Measurements from ENCODE around the gene TASP1. TPM values are rescaled to one million over a fixed set of nuclear protein-coding genes. Genes with fewer than 3 reads are reported as not detected.

Gene TASP1
- total RNA-seq, 1 donor from 2014 or later = 10.3 TPM

DNA sequence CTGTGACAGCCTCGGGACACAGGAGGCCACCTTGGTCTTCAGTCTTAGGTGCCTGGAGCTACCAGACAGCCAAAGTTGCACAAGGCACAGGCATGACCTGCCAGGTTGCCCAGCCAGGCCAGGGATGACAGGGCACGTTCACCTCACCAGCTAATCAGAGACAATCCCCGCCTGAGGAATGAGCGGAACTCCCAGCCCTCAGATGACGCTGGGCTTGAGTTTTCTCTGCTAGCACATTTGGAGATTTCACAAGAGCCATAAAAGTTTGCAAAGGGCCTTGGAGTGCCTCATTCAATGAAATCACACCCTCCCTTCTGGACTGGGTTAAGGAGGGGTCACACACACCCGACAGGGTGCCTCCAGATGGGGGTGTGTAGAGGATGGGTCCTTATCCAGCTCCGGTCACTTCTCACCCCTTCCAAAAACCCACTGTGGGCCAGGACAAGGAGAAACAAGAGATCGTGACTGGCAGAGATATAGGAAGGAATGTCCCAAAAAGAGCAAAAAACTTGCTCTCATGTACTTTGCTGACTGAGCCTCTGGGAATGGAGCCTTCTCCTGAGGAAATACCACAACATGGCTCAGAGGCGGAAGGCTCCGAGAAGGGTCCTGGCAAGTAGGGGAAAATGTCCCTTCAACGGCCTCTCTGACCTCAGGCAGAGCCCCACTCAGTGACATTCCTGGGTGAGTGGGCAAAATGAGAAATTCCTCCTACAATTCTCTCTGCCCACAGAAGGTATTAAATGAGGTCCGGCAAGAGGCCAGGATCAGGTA, 296.1 kb downstream of the TASP1 start:
- Mint-ChIP-seq H3K4me3 (ENCODE audit: unreplicated experiment) (no peak overlapping the region), H3K9me3 (ENCODE audit: unreplicated experiment) (peaks cover 2% of the 10 kb centered on the region), H3K4me1 (ENCODE audit: low read depth, unreplicated experiment) (peaks cover 10% of the 10 kb centered on the region), H3K36me3 (ENCODE audit: low read depth, unreplicated experiment) (no peaks in the 10 kb centered on the region), H3K27me3 (ENCODE audit: low read depth, unreplicated experiment) (no peaks in the 10 kb centered on the region), H3K27ac (ENCODE audit: unreplicated experiment) (no peak overlapping the region)
- no peak for DNase-seq (ENCODE audit: low read depth)
- Histone ChIP-seq H3K9ac (ENCODE audit: low read length) (no peak overlapping the region), H3K4me1 (ENCODE audit: insufficient read depth, low read length) (no peaks in the 10 kb centered on the region), H3K27ac (ENCODE audit: low read depth, low read length) (no peak overlapping the region), H2AFZ (ENCODE audit: low read depth, low read length) (no peak overlapping the region), H3K27me3 (ENCODE audit: insufficient read depth, low read length) (no peaks in the 10 kb centered on the region), H3K4me3 (ENCODE audit: insufficient read depth, low read depth, low read length) (no peak overlapping the region), H3K4me2 (ENCODE audit: low read length) (no peak overlapping the region), H3K36me3 (ENCODE audit: insufficient read depth, low read length) (no peaks in the 10 kb centered on the region), H3K79me2 (ENCODE audit: insufficient read depth, low read length) (no peaks in the 10 kb centered on the region), H3K9me3 (ENCODE audit: insufficient read depth, low read depth, low read length) (no peaks in the 10 kb centered on the region), H4K20me1 (ENCODE audit: insufficient read depth, low read length) (no peaks in the 10 kb centered on the region)
- TF ChIP-seq EZH2 (IDR thresholded peaks at IDR 0.05; ENCODE audit: insufficient read depth, low read length) = no peak
- TF ChIP-seq, protein P1, sequence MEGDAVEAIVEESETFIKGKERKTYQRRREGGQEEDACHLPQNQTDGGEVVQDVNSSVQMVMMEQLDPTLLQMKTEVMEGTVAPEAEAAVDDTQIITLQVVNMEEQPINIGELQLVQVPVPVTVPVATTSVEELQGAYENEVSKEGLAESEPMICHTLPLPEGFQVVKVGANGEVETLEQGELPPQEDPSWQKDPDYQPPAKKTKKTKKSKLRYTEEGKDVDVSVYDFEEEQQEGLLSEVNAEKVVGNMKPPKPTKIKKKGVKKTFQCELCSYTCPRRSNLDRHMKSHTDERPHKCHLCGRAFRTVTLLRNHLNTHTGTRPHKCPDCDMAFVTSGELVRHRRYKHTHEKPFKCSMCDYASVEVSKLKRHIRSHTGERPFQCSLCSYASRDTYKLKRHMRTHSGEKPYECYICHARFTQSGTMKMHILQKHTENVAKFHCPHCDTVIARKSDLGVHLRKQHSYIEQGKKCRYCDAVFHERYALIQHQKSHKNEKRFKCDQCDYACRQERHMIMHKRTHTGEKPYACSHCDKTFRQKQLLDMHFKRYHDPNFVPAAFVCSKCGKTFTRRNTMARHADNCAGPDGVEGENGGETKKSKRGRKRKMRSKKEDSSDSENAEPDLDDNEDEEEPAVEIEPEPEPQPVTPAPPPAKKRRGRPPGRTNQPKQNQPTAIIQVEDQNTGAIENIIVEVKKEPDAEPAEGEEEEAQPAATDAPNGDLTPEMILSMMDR (IDR thresholded peaks at IDR 0.05; ENCODE audit: insufficient read depth, low read depth, low read length) = no peak
- no peak for FAIRE-seq

DNA sequence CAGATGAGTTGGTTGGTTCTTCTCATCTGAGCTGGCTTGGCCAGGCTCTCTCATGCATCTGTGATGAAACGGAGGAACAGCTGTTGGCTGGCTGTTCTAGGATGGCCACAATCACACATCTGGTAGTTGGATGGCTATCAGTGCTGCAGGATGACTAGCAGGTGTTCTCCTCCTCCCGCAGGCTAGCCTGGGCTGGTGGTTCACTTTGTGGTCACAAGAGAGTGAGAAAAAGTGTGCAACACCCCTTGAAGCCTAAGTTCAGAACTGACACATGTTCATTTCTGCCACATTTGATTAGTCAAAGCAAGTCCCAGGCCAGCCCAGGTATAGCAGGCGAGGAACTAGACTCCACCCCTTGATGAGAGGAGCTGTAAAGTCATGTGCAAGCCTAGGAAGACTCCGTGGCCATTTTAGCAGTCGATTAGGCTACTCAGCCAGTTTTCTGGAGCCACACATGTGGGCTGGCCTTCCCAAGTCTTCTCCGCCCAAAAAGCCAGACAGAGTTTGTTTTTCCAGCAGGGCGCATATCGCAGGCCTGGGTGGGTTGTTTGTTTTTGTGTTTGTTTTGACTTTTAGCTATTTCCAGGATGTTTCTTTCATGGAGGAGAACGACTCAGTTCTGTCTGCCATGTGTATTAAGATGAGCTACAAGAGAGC, 296.9 kb downstream of the TASP1 start:
- Histone ChIP-seq H3K4me3 (ENCODE audit: insufficient read depth, low read depth, low read length) (no peak overlapping the region), H3K27ac (ENCODE audit: low read depth, low read length) (no peak overlapping the region), H3K9me3 (ENCODE audit: insufficient read depth, low read depth, low read length) (no peaks in the 10 kb centered on the region), H2AFZ (ENCODE audit: low read depth, low read length) (no peak overlapping the region), H3K9ac (ENCODE audit: low read length) (no peak overlapping the region), H4K20me1 (ENCODE audit: insufficient read depth, low read length) (no peaks in the 10 kb centered on the region), H3K27me3 (ENCODE audit: insufficient read depth, low read length) (no peaks in the 10 kb centered on the region), H3K4me1 (ENCODE audit: insufficient read depth, low read length) (no peaks in the 10 kb centered on the region), H3K4me2 (ENCODE audit: low read length) (no peak overlapping the region), H3K79me2 (ENCODE audit: insufficient read depth, low read length) (no peaks in the 10 kb centered on the region), H3K36me3 (ENCODE audit: insufficient read depth, low read length) (no peaks in the 10 kb centered on the region)
- Mint-ChIP-seq H3K9me3 (ENCODE audit: unreplicated experiment) (peaks cover 8% of the 10 kb centered on the region), H3K4me3 (ENCODE audit: unreplicated experiment) (no peak overlapping the region), H3K36me3 (ENCODE audit: low read depth, unreplicated experiment) (no peaks in the 10 kb centered on the region), H3K27me3 (ENCODE audit: low read depth, unreplicated experiment) (no peaks in the 10 kb centered on the region), H3K27ac (ENCODE audit: unreplicated experiment) (no peak overlapping the region), H3K4me1 (ENCODE audit: low read depth, unreplicated experiment) (peaks cover 15% of the 10 kb centered on the region)
- TF ChIP-seq EZH2 (IDR thresholded peaks at IDR 0.05; ENCODE audit: insufficient read depth, low read length) = no peak
- TF ChIP-seq, protein P1 (IDR thresholded peaks at IDR 0.05; ENCODE audit: insufficient read depth, low read depth, low read length) = no peak
- DNase-seq (ENCODE audit: low read depth) (no peak), FAIRE-seq (no peak)

DNA sequence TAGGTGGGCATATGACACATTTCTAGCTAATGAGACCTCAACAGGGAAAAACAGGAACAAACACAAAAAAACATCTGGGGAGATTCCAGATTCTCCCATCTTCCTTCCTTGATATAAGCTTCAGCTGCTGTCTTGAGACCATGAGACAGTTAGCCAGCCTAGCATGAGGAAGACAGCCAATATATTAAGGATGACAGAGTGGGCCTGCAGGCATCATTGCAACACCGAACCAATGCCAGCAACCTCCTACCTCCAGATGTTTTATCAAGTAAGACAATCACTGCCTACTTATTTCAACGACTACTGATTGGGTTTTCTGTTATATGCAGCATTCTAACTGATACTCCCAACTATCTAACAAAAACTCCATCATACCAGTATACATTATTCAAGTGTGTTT, 298.6 kb downstream of the TASP1 start:
- FAIRE-seq (no peak), DNase-seq (ENCODE audit: low read depth) (no peak)
- Histone ChIP-seq H3K4me1 (ENCODE audit: insufficient read depth, low read length) (no peaks in the 10 kb centered on the region), H3K36me3 (ENCODE audit: insufficient read depth, low read length) (no peaks in the 10 kb centered on the region), H4K20me1 (ENCODE audit: insufficient read depth, low read length) (no peaks in the 10 kb centered on the region), H3K27ac (ENCODE audit: low read depth, low read length) (no peak overlapping the region), H3K9ac (ENCODE audit: low read length) (no peak overlapping the region), H3K79me2 (ENCODE audit: insufficient read depth, low read length) (no peaks in the 10 kb centered on the region), H3K27me3 (ENCODE audit: insufficient read depth, low read length) (no peaks in the 10 kb centered on the region), H3K9me3 (ENCODE audit: insufficient read depth, low read depth, low read length) (no peaks in the 10 kb centered on the region), H3K4me2 (ENCODE audit: low read length) (no peak overlapping the region), H3K4me3 (ENCODE audit: insufficient read depth, low read depth, low read length) (no peak overlapping the region), H2AFZ (ENCODE audit: low read depth, low read length) (no peak overlapping the region)
- TF ChIP-seq, protein P1 (IDR thresholded peaks at IDR 0.05; ENCODE audit: insufficient read depth, low read depth, low read length) = no peak
- H3K27ac Mint-ChIP-seq (ENCODE audit: unreplicated experiment) = no peak overlapping the region
- no peaks in the 10 kb centered on the region for H3K36me3 Mint-ChIP-seq (ENCODE audit: low read depth, unreplicated experiment)
- H3K4me3 Mint-ChIP-seq (ENCODE audit: unreplicated experiment) = no peak overlapping the region
- peaks cover 19% of the 10 kb centered on the region for H3K4me1 Mint-ChIP-seq (ENCODE audit: low read depth, unreplicated experiment)
- H3K9me3 Mint-ChIP-seq (ENCODE audit: unreplicated experiment) = peaks cover 8% of the 10 kb centered on the region
- no peaks in the 10 kb centered on the region for H3K27me3 Mint-ChIP-seq (ENCODE audit: low read depth, unreplicated experiment)
